GM12872 (cell line): ENCODE data around the gene ANKRD63.

Experiments
- CTCF ChIP-seq: IDR thresholded peaks from 3 replicates; pipeline ENCODE4 v1.5.1; 2011; ENCODE audit warnings: low read depth, mild to moderate bottlenecking, low read length, moderate library complexity; ENCODE audit not compliant: insufficient read depth

Gene ANKRD63

DNA sequence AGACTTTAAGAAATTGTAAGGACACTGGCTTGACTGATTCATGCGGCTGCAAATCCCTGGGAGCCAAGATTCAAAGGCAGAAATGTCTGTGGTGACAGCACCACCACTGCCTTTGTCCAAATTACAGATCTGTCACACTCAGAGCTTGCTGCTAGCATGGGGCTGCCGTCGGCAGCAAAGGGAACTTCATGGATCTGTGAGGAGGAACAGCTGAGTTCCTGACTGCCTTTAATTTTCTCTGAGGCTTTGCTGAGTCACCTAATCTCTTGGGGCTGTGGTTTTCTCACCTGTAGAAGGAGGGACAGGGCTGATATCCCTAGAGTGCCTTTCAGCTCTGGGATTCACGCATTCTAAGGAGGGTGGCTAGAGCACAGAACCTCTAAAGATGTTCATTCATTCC is 48.1 kb downstream of the ANKRD63 start:
- no peak for TF ChIP-seq CTCF

DNA sequence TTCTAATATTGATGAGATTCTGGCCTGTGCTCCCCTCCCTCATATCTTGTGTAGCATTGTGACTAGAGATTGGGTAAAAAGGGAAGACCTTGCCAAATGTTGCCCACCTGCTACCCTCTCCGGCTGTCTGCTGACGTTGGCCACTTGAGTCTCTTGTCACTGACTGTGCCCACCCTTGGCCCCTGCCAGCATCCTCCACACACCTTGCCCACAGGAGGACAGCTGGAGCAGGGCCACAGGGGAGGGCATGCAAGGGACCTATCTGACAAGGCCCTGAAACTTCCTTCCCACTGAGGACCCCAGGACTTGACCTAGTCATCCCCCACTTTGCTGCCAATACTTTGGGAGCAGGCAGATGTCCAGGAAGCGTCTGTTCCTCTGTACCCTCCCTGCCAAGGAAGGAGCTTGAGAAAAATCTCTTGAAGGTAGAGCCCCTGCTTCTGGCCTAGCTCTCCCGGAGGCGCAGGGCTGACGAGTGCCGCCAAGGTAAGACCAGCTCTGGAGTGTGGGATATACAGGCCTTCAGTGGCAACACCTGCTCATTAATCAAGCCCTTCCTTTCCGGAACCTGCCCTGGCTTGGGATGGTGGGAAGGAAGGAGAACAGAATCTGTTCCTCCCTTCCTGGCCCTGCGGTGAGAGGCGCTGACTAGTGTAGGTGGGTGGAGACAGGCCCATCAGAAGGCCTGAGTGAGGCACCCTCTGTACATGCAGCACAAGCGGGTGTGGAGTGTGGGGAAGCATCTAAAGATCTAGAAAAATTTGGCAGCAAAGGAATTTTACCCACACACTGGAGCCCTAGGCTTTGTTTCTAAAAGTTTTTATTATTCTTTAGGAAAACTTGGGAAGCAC is 48.9 kb downstream of the ANKRD63 start:
- no peak for TF ChIP-seq CTCF

DNA sequence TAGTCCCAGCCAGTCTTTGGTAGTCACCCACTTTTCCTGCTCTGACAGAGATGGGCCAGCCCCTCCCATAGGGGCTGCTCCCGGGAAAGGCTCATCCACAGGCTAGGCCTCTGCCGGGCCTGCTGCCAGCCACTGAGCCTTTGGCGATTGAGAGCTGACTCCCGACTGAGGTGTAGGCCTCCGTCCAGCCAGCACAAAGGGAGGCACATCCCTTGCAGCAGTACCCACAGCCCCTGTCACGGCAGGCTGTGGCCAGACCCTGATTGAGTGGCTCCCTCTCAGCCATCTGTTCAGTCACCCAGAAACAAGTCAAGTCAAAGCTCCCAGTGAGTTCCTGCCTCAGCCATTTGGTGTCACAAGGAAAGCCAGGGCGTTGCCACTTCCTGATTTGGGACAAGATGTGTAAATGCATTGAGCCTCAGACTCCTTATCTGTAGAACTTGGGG is 50.2 kb downstream of the ANKRD63 start:
- no peak for TF ChIP-seq CTCF
